Mucosa of descending colon (tissue), 3 donors: ENCODE measurements around the gene KRT32. TPM values are rescaled to one million over a fixed set of nuclear protein-coding genes. Genes with fewer than 3 reads are reported as not detected.

Experiments used
- ATAC-seq: fragments of 200-7000 bp; cut with Tn5 transposase; one replicate; pipeline ENCODE4 v1.9.1; 2020; ENCODE audit warnings: mild to moderate bottlenecking, moderate library complexity
- DNase-seq, 3 donors: peaks; one replicate each; pipeline ENCODE4 v3.0.0-alpha.2; 2020
- H3K36me3 ChIP-seq: fragments of 200-600 bp; one replicate; pipeline ENCODE4 v1.8.0; 2021; ENCODE audit warnings: low read depth, mild to moderate bottlenecking
- H3K4me1 ChIP-seq: fragments of 200-600 bp; one replicate; pipeline ENCODE4 v1.8.0; 2021; ENCODE audit warnings: low read depth, mild to moderate bottlenecking
- H3K4me3 ChIP-seq: fragments of 200-600 bp; one replicate; pipeline ENCODE4 v1.8.0; 2021; ENCODE audit warnings: mild to moderate bottlenecking
- H3K9me3 ChIP-seq: fragments of 200-600 bp; one replicate; pipeline ENCODE4 v1.8.0; 2021; ENCODE audit warnings: mild to moderate bottlenecking
- intact Hi-C, 2 donors: fragments of 100-400 bp; cut with DNase I in 1 of 2; cut with micrococcal nuclease in 1 of 2; formaldehyde crosslinking; loops; one replicate each; pipeline versions ENCODE4 v1.11.0 to v1.11.1; 2022; cut with DNase I, micrococcal nuclease
- total RNA-seq, 3 donors: library from RNA; stranded (reverse); fragmentation: NEBNext Ultra II Directional in 2 of 3; extraction: Animal tissue kit (Norgen Biotek cat#: 25700) in 2 of 3; gene quantifications; one replicate each; pipeline versions ENCODE4 v1.2.1 to v1.2.4, GENCODE V29; 2021 to 2023
- TF ChIP-seq, protein P1 (sequence below): fragments of 200-600 bp; IDR thresholded peaks from one replicate; pipeline ENCODE4 v1.8.0; 2022; ENCODE audit warnings: antibody characterized with exemption, mild to moderate bottlenecking
- donor health status: DM: no; HTN: no; CAD: no; lungs with moderate emphysema.
- donor health status: DM: no; HTN: no; CAD: no.
- donor health status: DM: no; HTN: yes; CAD: no.

Gene KRT32
- total RNA-seq, 3 donors from 2014 or later, result not detected

DNA sequence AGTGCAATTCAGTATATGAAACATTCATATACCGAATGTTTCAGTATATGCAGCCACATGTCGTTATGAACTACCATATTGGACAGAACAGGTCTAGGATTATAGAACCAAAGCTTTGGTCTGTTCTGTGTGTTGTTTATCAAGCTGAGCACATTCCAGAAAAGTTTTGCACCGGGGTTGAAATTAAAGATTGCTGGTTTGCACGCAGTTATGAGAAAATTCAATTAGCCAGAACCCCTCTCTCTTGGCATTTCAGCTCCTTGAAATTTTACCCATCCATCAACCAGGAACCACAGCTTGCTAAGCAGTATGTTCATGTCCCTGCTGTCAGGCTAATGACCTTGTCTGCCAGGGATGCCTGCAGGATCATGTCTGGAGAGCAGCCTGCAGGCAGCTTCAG lies 9.5 kb downstream of the KRT32 start:
- intact Hi-C loops, result no loop called here
- TF ChIP-seq, protein P1, sequence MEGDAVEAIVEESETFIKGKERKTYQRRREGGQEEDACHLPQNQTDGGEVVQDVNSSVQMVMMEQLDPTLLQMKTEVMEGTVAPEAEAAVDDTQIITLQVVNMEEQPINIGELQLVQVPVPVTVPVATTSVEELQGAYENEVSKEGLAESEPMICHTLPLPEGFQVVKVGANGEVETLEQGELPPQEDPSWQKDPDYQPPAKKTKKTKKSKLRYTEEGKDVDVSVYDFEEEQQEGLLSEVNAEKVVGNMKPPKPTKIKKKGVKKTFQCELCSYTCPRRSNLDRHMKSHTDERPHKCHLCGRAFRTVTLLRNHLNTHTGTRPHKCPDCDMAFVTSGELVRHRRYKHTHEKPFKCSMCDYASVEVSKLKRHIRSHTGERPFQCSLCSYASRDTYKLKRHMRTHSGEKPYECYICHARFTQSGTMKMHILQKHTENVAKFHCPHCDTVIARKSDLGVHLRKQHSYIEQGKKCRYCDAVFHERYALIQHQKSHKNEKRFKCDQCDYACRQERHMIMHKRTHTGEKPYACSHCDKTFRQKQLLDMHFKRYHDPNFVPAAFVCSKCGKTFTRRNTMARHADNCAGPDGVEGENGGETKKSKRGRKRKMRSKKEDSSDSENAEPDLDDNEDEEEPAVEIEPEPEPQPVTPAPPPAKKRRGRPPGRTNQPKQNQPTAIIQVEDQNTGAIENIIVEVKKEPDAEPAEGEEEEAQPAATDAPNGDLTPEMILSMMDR, result no peak
- ATAC-seq, result no peak

DNA sequence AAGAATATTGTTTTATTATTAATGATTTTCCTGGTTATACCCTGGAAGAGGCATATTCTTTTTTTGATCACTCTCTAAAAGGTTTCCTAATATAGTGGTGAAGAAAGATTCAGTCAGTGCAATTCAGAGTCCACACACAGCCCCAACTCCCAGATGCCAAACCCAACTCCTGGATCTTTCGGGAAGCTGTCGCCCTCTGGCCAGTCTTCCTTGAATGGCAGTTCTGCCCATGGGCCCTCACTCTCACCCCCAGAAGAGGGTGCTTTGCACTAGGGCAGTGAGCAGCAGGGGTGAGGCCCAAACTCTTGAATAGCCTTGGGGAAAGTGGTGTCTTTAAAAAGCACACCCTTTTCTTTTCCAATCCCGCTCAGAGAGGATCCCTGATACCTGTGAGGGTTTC lies 11.0 kb downstream of the KRT32 start:
- intact Hi-C loops, result no loop called here
- H3K9me3 ChIP-seq, result no peaks in the 10 kb centered on the region
- TF ChIP-seq, protein P1, result no peak
- DNase-seq (no peak), ATAC-seq (no peak)
- H3K4me3 ChIP-seq, result no peak overlapping the region
- no peaks in the 10 kb centered on the region for H3K4me1 ChIP-seq
- H3K36me3 ChIP-seq, result no peaks in the 10 kb centered on the region

More for the DNA sequence above, 9.5 kb downstream of the KRT32 start:
- no peaks in the 10 kb centered on the region for H3K9me3 ChIP-seq
- no peaks in the 10 kb centered on the region for H3K36me3 ChIP-seq
- no peak overlapping the region for H3K4me3 ChIP-seq
- H3K4me1 ChIP-seq, result no peaks in the 10 kb centered on the region
- DNase-seq, result no peak

DNA sequence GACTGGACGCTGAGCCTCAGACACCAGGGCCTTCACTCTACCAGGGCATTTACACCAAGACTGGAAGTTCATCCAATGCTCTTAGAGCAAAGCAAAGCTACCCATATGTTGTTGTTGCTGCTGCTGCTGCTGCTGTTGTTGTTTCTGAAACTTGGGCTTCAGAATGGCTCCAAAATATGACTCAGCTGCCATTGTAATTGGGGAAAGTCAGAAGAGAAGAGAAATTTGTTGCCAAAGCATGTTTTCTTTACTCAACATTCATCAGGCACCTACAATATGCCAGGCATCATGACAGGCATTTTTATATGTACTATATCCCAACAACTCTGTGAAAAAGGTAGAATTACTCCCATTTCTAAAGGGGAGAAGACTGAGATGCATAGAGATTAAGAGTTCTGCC lies 11.9 kb downstream of the KRT32 start:
- TF ChIP-seq, protein P1, result no peak
- intact Hi-C loops, result no loop called here
- no peak for ATAC-seq

DNA sequence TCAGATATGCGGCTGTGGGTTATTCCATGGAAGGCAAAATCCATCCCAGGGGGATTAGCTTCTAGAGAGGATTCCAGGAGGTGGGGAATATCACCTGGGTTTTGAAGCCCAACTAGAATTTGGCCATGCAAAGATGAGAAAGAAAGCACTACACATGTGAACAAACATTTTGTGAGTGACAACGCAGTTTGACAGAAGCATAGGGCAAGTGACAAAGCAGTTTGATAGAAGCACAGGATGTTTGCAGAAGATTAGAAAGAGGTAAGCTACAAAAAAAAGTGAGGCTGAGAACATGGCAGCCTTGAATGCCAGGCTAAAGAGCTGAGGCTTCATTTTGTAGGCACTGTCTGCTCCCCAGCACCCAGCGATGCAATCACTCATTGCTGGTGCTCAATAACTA lies 14.1 kb downstream of the KRT32 start:
- Histone ChIP-seq H3K4me1 (no peaks in the 10 kb centered on the region), H3K4me3 (no peak overlapping the region), H3K9me3 (no peaks in the 10 kb centered on the region), H3K36me3 (no peaks in the 10 kb centered on the region)
- TF ChIP-seq, protein P1, result no peak
- no peak for DNase-seq
- intact Hi-C loops, result no loop called here
- no peak for ATAC-seq

More for the DNA sequence above, 11.9 kb downstream of the KRT32 start:
- no peaks in the 10 kb centered on the region for H3K9me3 ChIP-seq
- no peaks in the 10 kb centered on the region for H3K36me3 ChIP-seq
- no peak for DNase-seq
- no peak overlapping the region for H3K4me3 ChIP-seq
- no peaks in the 10 kb centered on the region for H3K4me1 ChIP-seq

DNA sequence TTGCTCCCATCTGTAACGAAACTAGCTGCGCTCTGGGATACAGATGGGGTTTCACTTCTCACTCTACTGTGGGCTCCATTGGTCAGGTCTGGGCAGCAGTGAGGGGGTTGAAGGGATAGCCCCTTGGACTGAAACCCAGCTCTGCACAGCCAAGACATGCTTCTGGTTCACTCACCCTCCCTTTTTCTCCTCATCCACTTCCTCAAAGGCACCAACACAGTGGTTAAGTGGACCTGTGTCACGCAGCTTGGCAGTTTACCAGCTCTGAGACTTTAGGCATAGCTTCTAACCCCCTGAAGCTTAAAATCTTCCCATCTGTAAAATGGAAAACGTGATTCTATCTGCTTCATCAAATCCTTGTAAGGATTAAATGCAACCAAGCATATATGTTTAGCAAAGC lies 14.9 kb downstream of the KRT32 start:
- TF ChIP-seq, protein P1, result no peak

DNA sequence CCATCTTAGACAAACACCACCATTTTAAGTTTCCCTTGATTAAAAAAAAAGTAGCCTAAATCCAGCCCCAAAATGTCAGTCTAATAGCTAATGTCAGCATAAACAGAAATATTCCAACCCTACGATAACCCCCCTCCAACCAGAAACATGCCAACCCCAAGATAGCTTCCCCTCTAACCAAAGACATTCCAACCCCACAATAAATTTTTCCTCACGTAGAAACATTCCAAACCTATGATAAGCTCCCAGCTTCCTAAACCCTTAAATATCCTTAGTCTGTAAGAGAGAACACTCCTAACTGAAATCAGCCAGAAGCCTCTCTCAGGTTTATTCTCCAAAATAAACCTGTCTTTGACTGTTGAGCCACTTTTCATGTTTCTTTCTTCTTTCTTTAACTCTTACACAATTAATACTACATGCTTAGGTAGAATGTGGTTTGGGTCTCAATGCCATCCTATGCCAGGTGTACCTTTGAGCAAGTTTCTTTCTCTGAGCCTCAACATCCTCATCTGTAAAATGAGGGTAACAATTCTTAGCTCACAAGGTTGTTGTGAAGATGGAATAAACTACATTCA lies 15.9 kb downstream of the KRT32 start:
- Histone ChIP-seq H3K36me3 (no peaks in the 10 kb centered on the region), H3K9me3 (no peaks in the 10 kb centered on the region), H3K4me3 (no peak overlapping the region), H3K4me1 (no peaks in the 10 kb centered on the region)
- intact Hi-C loops, result no loop called here
- TF ChIP-seq, protein P1, result no peak
- DNase-seq, result no peak
- no peak for ATAC-seq

More for the DNA sequence above, 14.9 kb downstream of the KRT32 start:
- ATAC-seq (no peak), DNase-seq (no peak)
- H3K36me3 ChIP-seq, result no peaks in the 10 kb centered on the region
- intact Hi-C loops, result no loop called here
- H3K4me1 ChIP-seq, result no peaks in the 10 kb centered on the region
- no peak overlapping the region for H3K4me3 ChIP-seq
- no peaks in the 10 kb centered on the region for H3K9me3 ChIP-seq
